Coronary artery (tissue), 2 donors: ENCODE measurements around the gene CCDC85C.

Experiments
- DNase-seq: peaks from one replicate; pipeline ENCODE4 v3.0.0-alpha.2; 2017; ENCODE audit warnings: low spot score
- H3K27ac ChIP-seq, 2 donors: fragments of 200-600 bp; sonication (generic); one replicate each; pipeline ENCODE4 v1.5.1; 2016 to 2019
- H3K4me3 ChIP-seq: fragments of 200-600 bp; sonication (generic); 2 replicates; pipeline ENCODE4 v1.5.1; 2016; ENCODE audit warnings: mild to moderate bottlenecking, moderate library complexity
- CTCF ChIP-seq: fragments of 200-600 bp; sonication (generic); IDR thresholded peaks from one replicate; pipeline ENCODE4 v1.5.1; 2019; ENCODE audit warnings: antibody characterized with exemption

CCDC85C gene

GRCh38 chr14:99512110-99512449 lies 91.9 kb downstream of the CCDC85C start:
- no peak for DNase-seq
- H3K4me3 ChIP-seq = no peak overlapping the region
- H3K27ac ChIP-seq = peak overlapping the region in 1 of 2 donors; percentile 36
- no peak for TF ChIP-seq CTCF

DNA sequence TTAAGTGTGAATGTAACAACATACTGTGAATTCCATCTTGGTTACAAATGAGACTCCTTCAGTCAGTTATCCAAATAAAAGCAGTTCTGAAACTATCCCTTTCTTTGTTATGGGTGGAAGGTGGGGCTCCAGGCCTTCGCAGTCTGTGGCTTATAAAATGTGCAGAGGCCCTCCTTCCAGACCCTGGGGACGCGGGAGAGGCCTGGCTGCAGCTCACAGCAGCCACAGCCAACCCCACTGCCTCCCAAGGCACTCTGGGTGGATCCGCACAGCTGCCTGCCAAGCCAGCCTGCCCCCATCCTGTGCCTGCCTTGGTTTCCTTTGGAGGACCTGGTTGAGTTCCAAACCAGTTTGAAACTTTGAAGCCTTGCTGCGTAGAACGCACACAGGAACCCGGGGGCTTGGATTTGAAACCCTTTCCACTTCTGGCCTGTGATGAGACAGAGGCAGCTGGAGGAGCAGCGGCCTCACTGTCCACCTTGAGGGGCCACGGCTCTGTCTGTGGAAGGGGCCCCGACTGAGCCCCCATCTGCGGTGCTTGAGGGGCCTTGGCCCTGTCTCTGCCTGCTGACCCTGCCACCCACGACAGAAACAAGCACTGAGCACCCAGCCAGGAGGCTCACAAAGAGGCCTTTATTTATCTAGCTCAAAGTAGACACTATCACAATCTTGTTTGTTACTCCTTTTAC lies 92.4 kb downstream of the CCDC85C start:
- TF ChIP-seq CTCF = no peak
- H3K27ac ChIP-seq = peak overlapping the region in 1 of 2 donors; percentile 36
- H3K4me3 ChIP-seq = no peak overlapping the region
- no peak for DNase-seq

DNA sequence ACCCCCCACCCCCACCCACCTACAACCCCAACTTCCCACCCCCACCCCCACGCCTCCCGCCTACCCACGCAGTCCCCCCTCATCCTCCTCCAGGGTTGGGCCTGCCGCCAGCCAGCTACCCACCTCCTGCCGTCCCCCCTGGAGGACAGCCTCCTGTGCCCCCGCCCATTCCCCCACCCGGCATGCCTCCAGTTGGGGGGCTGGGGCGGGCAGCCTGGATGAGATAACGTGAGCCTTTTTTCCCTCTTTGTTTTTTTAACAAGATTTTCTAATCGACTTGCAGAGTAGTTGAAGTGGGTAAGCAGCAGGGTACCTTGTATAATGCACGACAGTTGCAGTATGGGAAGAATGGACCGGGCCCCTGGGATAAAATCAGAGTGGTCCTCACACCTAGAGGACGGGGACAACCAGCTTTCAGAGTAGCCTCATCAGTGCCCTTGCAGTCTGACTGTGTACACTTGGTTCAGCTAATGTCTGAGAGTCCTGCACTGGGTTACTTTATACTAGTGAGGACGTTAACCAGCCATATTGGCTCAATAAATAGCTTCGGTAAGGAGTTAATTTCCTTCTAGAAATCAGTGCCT lies 93.4 kb downstream of the CCDC85C start:
- H3K27ac ChIP-seq = no peak overlapping the region
- TF ChIP-seq CTCF = no peak
- no peak for DNase-seq
- no peak overlapping the region for H3K4me3 ChIP-seq

GRCh38 chr14:99509871-99510555 lies 94.0 kb downstream of the CCDC85C start:
- Histone ChIP-seq H3K27ac (no peak overlapping the region), H3K4me3 (no peak overlapping the region)
- DNase-seq = no peak

DNA sequence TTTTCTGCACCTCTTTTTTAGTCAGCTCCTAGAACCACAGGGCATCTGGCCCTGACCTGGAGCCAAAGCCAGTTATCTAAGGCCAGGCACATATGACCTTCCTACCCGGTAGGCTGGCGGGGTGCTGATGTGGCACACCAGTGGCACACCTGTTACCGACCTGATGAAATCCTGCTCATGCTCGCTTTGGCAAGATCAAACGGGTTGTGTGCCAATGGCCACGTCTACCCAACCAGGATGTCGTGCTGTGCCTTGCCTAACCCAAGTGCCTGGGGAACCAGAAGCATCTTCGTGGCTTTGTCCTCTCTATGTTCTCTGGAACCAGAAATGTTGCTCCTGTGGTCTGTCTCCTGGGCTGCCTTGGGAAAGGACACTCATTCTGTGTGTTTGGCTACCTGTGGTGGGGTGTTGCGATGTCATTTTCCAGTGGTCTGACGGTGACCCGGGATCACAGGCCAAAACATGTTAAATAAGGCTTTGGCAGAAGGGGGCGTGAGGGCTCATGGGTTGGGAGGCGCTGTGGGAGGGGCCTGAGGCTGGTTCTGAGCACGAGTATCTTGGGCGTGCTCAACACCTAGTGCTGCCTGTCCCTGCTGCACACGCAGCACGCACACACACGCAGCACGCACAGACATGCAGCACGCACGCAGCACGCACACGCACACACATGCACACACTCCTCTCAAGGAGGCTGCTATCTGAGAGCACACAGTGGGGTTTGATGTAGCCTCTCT lies 94.9 kb downstream of the CCDC85C start:
- no peak for DNase-seq
- TF ChIP-seq CTCF = no peak
- H3K4me3 ChIP-seq = no peak overlapping the region
- H3K27ac ChIP-seq = no peak overlapping the region

More at GRCh38 chr14:99509871-99510555, 94.0 kb downstream of the CCDC85C start:
- TF ChIP-seq CTCF = no peak

DNA sequence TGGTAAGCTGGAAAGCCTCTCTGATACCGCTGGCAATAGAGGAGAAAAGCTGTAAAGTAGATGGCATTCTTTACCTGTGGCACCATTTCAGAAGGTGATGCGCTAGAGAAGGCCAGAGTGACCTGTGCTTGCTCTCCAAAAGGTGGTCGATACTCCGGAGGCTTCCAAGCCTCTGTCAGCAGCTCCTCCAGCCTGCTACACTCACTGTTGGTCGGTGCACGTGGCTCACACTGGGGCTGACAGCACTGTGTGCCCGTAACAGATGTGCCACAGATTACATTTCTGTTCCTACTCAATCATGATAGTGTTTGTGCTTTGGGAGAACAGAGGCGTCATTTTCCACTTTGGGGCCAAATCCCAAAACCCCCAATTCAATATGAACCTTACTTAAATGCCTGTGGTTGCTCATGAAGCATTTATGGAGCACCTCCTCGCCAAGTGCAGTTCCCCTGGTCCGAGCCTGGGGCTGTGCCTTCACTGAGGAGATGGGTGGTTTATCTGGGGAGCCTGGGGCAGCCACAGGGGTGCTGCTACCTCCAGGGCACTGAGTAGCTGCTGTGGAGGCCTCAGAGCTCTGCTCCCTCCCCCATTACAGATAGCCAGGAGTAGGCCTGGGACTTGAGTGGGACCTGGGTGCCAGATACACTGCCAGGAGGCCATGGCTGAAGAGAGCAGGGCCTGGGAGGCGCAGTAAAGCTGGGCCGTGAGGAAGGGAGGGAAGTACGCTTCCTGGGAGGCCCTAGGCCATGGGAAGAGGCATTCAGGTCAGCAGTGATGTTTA lies 96.0 kb downstream of the CCDC85C start:
- DNase-seq = no peak
- TF ChIP-seq CTCF = no peak
- Histone ChIP-seq H3K27ac (no peak overlapping the region), H3K4me3 (no peak overlapping the region)
